NCI-H2196 treated with DMSO at 0.1 percent for 48 hours (cell line): Measurements from ENCODE around the gene NMUR1.
A peak's percentile ranks its signal among the peaks of the same experiment; 100 is the strongest.

ENCODE experiments used
- DNase-seq: peaks from one replicate; lab custom pipeline; 2025; ENCODE audit not compliant: unreplicated experiment; lab: John Stamatoyannopoulos, UW

The NMUR1 gene

GRCh38 chr2:231526341-231527090 is 3.7 kb downstream of the NMUR1 start:
- DNase-seq: no peak

- DNase-seq: no peak
Observed at GRCh38 chr2:231525248-231526163, 4.7 kb downstream of the NMUR1 start.

GRCh38 chr2:231524477-231525247 is 5.6 kb downstream of the NMUR1 start:
- DNase-seq: no peak

- DNase-seq: no peak
Observed at GRCh38 chr2:231523451-231524285, 6.6 kb downstream of the NMUR1 start.

GRCh38 chr2:231522418-231523180 is 7.6 kb downstream of the NMUR1 start:
- no peak for DNase-seq

- DNase-seq: no peak
Observed at GRCh38 chr2:231521443-231521842, 8.8 kb downstream of the NMUR1 start.

GRCh38 chr2:231519975-231520555 is 10.2 kb downstream of the NMUR1 start:
- DNase-seq: no peak

GRCh38 chr2:231518771-231519170 is 11.5 kb downstream of the NMUR1 start:
- DNase-seq: no peak

- no peak for DNase-seq
Observed at GRCh38 chr2:231515603-231516002, 14.6 kb downstream of the NMUR1 start.

GRCh38 chr2:231514951-231515297 is 15.3 kb downstream of the NMUR1 start:
- DNase-seq: no peak

- DNase-seq: peak; percentile 94
Observed at GRCh38 chr2:231514225-231514950, 15.9 kb downstream of the NMUR1 start.

- no peak for DNase-seq
Observed at GRCh38 chr2:231513746-231514224, 16.5 kb downstream of the NMUR1 start.

GRCh38 chr2:231512222-231512621 is 18.0 kb downstream of the NMUR1 start:
- DNase-seq: no peak

GRCh38 chr2:231503766-231504165 is 26.5 kb downstream of the NMUR1 start:
- DNase-seq: no peak

- no peak for DNase-seq
Observed at GRCh38 chr2:231502596-231502995, 27.6 kb downstream of the NMUR1 start.

- DNase-seq: no peak
Observed at GRCh38 chr2:231497651-231498050, 32.6 kb downstream of the NMUR1 start.

- no peak for DNase-seq
Observed at GRCh38 chr2:231494669-231495068, 35.6 kb downstream of the NMUR1 start.

GRCh38 chr2:231490801-231491200 is 39.4 kb downstream of the NMUR1 start:
- DNase-seq: no peak

GRCh38 chr2:231489990-231490389 is 40.3 kb downstream of the NMUR1 start:
- no peak for DNase-seq
